Measurements from ENCODE around the gene MEG3.

The MEG3 gene

DNA sequence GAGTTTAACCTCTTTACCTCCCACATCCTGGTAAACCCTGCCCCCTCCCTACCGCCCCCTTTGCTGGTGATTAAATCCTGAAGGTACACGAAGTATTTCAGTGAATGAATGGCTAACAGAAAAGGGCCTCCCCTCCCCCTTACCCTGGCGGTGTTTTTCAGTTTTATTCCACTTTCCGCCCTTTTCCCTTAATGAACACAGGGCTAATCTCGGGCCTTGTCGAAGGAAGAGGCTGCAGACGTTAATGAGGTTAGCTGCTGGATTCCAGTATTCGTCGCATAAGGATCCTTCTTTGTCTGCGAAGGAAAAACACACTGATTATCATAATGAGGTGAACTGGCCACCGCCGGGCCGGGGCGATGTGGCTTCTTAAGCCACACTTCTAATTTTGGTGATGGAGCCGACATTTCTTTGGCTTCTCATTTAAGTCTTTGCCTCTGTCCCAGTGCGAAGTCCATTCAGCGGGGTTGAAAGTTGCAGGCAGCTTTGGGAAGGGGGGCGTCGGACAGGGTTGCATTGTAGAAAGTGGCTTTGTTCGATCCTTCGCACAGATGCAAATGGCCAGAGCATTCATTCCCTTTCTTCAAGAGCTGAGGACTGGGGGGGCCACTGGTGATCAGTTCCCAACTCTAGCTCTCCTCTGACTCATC is 6.5 kb downstream of the MEG3 start:
- DNase-seq (ENCODE audit: low spot score), result no peak

DNA sequence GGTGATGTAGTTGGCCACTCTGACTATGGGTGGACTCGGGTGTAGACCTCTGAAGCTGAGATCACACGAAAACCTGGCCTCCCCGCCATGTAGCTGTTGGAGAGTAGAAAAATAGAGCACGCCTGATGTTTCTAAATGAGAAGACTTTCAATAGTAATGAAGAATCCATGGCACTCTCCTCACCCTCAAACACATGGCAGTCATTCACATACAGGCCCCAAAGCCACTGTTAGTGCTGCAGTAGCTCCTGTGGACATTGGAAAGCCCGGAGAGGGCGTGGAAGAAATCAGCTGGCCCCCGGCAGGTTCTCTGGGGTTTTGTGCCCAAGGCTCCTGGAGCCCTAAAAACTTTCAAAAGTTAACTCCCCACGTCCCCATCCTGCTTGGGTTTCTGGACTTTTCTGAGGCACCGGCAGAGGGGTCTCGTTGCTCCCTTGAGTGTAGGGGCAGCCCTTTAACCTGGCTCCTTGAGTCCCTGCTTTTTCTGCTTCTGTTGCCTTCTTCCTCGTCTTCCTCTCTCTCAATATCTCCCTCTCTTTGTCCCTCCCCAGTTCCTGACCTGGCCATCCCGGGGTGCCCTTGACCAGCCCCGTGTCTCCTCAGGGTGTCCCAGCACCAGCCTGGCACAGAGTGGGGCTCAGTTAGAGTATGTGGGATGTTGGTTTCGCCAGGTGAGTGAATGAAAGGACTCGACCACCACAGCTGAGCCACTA is 8.3 kb downstream of the MEG3 start:
- DNase-seq (ENCODE audit: low spot score), result no peak

DNA sequence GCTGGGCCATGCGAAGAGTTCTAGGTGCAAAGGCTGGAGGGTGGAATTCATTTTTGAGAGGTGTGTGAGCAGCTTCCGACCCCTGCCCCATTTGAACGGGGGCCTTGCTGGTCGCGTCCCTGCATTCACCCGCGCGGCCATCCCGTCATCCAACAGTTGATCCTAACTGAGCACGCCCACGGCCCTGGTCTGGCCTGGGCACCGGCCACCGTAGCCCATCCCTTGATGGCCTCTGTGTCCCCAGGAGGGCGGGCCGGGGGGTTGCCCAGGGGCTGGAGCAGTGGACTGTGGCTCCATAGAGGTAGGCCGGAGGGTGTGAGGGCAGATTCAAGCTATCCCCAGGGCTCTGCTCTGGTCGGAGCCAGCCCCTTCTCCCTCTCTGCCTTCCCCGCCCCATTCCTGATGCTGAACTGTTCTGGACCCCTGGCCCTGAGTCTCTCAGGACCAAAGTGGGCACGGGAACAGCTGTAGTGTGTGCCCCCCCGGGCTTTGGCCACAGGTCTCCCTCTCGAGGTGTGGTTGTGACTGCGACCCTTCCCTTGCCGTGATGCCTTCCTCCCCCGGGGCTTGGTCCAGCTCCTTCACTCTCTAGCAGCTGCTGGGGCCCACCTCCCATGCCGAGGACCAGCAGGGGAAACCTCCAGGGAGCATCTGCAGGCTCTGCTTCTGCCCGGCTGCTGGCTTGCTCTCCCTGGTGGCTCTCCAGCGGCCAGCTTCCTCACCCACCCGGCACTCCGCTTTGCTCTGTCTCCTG is 9.1 kb downstream of the MEG3 start:
- DNase-seq (ENCODE audit: low spot score), result no peak

DNA sequence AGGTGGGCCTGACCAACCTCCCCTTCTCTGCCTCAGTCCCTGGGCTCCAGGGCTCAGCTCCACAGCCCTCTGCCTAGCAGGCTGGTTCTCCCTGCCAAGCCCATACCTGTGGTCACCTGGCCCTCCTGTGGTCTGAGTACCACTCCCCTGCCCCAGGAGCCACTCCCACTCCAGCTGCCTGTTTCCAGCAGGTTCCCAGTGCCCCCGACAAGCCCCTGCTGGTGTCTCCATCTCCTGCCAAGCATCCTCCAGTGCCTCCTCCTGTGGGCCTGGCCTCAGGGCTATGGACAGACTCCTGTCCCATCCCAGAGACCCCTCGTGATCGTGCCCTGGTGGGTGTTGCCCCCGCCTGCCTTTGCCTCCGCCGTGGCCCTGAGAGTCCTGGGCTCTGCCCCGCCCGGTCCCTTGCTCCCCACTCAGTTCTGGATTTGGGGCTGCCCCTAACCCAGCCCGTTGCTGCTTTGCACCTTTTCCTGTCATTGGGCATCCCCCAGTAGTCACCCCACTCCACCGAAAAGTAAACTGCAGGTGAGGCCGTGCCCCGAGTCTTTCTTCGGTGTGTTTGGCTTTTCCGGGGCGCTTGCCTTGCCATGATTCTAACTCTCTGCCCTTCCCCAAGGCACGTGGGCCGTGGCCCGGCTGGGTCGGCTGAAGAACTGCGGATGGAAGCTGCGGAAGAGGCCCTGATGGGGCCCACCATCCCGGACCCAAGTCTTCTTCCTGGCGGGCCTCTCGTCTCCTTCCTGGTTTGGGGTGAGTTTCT is 9.8 kb downstream of the MEG3 start:
- DNase-seq (ENCODE audit: low spot score), result no peak

DNA sequence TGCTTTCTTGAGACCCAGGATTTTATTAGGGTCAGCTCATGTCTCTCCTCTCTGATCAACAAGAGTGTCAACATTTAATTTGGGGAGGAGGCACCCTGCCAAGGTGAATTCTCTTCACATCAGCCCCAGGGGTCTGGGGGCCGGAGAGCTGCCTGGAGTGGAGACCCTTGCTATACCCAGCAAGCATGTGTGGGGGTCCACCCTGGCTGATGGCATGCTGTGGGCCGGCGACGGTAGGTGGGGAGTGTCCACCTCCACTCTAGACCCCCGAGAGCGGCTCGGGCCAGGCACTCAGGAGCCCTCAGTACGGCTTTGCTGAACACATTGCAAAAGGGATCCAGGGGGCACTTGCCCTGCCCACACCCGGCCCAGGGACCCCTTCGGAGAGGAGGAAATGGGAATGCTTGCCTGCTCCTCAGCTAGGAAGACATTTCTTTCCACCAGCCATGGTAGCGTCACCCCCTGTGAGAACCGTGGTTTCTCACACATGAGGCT is 10.4 kb downstream of the MEG3 start:
- DNase-seq (ENCODE audit: low spot score), result no peak

DNA sequence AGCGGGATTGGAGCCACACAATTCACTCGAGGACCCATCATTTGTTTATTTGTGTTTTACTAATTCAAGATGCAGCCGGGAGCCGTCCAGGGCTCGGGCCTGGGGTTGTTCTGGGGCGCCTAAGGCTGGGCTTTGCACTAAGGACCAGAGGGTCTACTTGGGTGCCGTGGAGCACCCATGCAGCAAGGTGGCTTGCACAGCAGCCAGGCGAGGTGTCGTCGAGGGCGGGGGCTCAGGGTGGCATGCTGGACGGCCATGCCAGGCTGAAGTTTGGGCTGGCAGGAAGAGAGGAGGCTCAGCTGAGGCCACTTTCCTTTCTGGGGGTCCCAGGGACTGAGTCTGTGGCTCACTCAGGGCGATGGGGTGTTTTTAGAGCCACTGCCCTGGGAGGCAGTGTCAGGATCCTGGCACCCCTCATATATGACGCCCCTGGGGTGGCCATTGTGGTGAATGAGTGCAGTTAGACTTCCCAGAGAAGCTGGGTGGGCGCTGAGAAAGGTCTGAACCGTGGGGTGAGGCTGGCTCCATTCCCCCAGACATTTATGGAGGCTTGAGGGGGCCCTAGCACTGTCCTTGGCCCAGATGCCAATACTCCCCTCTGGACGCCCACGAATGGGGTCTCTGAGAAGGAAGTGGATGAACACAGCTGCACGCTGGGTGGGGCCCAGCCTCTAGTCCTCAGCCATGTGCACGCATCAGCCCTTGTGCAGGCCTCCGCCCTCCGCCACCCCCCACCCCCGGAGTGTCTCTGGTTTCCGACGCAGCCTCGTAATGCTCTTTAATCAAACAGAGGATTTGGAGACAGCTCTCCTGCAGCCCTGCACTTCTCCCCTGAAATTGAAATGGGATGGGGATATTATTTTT is 11.3 kb downstream of the MEG3 start:
- DNase-seq (ENCODE audit: low spot score), result no peak

DNA sequence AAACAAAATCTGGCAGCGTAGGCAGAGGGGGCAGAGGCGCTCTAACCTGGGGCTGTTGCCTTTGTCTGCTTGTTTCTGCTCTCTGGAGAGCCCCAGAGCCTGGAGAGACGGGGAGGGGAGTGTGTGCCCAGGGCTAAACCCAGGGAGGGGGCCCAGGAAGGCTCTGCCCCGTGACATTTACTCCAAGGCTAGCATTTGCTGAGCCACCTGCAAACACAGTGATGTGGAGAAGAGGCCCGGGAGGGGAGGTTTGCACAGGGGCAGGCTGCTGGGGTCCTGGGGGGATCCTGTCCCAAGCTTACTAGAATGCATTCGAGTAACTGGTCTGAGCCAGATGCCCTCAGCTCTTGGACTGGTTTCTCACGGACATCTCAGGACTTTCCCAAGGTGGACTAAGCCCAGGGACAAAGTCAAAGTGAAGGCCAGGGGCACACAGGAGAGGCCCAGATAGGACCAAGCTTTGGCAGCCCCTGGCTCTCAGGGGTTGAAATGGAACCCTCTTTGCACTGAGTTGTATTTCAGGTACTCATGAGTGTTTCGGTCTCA is 12.0 kb downstream of the MEG3 start:
- no peak for DNase-seq (ENCODE audit: low spot score)

DNA sequence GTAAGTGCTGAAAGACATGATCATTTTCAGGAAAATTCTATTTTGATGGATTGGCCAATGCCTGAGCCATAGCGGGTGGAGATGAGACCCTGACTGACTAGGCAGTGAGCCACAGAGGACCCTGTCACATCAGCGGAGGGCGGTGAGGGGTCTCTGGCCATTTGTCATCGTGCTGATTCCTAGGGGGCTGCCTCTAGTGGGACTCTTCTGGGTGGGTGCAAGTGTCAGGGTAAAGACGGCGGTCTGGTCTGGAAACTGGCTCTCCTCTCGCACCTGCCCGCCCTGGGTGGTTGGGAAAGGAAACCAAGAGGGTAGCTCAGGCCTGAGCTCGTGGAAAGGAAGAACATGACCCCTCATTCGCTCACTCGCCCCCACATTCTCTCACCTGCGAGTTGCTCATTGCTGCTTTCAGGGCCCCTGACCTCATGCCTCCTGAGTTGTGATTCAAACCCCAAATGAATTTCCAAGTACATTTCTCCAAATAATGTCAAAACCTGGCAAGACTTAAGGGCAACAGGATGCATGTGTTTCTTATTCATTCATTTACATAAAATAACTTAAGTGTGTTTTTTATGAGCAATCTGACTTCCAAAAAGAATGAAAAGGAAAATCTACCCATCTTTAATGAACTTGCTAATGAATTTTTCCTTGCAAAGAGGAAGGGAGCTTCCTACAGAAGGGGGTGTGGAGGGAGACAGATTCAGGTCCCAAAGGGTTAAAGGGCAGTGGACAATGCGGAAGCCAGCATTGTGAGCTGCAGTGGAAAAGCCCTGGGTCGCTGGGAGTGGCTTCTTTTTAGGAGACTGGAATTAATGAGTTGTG is 12.8 kb downstream of the MEG3 start:
- no peak for DNase-seq (ENCODE audit: low spot score)

DNA sequence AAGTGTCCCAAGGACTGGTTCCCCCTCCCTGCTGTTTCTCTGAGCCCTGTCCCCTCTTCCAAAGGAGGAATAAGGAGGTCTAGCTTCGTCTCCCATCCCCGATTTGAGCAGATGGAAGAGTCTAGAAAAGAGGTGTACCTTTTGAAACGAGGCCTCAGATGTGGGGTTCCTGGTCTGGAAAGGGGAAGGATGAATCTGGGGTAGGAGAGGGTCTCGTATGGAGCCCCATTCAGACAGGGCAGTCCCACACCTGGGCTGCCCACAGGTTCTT is 13.3 kb downstream of the MEG3 start:
- DNase-seq (ENCODE audit: low spot score), result no peak

DNA sequence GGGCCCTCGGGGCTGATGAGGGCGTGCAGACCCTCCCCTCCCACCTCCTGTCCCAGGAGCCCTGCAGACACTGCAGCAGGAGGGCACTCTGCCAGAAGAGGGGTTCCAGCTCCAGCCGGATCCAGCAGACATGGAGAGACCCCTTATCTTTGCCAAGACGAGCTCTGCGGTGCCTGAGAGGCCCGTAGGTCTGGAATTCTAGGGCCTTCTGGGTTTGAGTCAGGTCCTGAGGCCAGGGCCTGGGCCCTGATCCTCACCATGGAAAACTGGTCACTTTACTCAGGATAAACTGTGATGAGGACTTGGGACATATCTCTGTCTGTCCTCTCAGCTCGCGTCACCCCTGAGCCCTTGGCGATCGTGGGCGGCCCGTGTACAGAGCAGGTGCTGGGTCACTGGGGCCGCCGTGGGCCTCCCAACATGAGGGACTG is 13.8 kb downstream of the MEG3 start:
- no peak for DNase-seq (ENCODE audit: low spot score)

DNA sequence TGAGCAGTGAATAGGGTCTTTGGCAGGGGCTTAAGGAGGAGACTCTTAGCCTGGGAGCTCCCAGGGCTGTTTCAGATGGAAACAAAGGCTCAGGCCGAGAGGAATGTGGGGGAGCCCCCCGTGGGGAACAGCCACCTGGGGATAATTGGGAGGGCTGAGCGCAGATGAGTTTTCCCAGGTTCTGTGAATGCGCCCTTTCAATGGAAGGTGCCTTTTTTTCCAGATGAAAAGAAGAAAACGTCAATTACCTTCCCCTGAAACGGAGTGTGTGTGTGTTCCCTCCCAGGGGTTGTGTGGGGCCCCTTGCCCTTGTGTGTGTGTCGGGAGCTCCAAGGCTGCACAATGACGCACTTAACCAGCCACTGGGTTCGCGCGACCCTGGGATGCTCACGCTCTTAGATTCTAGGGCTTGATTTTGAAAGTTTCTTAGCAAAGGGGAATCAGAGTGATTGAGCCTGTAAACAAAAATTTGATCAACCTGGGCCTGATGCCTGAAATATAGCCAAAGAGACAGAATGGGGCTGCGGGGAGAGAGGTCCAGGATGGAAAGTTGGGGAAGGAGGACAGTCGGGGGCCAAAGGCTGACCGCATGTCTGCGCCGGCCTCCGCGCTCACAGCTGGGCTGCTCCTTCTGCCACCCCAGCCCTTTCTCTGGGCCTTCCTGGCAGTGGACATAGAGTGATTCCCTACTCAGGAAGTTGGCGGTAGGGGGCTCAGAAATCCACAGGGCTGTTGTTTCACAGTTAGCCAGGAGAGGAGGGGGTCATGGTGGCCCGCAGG is 14.6 kb downstream of the MEG3 start:
- no peak for DNase-seq (ENCODE audit: low spot score)

DNA sequence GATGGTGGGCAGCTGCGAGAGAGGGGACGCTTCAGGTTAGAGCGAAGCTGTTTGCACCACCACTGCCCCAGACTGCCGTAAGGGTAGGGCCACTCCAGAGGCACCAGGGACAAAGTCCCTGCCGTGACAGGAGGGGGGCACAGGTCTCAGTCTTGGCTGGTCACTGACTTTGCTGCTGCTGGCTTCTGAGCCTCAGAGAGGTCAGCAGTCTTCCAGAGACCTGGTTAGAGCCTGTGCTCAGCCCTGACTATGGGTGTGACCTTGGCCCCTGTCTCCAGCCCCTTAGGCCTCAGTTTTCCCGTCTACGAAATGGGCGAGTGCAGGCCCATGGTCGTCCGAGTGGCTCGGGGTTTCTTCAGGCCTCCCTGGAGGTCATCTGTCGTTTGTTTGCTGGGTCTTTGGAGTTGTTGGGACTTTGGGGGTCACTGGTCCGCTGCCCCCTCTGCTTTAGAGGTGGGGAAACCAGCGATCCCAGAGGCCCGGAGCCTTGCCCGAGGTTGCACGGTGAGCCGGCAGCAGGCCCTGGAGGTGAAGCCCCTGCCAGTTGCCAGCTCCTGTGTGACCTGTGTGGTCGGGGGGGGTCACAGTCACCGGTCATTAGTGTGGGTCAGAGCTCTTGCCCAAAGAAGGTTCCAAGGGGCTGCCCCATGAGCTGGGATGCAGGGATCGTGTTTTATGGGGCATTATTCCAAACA is 15.3 kb downstream of the MEG3 start:
- DNase-seq (ENCODE audit: low spot score), result no peak

DNA sequence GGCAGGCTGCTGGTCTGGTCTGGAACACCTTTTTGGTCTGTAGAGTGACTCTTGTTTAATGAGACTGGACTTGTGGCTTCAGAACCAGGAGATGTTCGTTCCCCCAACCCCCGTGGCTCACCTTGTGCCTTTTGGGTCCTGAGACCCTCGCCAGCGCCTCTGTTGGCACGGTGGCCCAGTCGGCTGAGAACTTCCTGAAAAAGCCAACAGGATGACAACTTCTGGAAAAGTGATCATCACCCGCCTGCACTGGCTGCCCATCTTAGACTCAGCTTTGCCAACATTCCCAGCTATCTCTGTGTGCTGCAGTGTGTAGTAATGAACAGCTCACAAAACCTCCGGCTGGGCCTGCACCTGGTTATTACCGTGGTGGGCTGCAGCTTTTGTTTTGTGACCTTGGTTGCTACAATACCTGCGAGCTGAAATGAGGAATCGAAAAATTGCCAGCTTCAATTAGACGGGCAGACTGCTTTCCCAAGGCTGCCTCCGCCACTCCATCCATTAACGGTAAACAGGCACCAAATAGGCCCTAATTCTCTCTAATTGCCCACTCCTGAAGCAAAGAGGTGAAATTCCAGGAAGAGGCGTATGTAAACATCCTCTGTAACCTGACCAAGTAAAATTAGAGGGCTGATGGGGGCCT is 16.0 kb downstream of the MEG3 start:
- no peak for DNase-seq (ENCODE audit: low spot score)

DNA sequence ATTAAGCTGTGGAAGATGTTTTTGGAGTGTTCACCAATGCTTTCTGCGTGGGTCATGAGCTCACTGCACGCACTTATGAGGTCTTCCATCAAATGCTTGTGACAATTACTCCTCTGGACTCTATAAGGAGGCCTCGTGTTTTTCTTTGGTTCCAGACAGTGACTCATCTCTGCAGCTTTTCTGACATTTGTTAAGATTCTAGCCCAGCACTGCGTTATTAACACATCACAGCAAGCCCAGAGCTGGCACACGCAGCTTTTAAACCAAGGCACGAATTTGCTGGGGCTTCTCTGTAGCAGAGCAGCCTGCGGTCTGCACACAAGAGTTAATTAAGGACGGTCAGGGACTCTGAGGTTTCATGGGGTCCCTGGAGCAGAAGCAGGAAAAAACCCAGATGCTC is 16.9 kb downstream of the MEG3 start:
- DNase-seq (ENCODE audit: low spot score), result no peak

DNA sequence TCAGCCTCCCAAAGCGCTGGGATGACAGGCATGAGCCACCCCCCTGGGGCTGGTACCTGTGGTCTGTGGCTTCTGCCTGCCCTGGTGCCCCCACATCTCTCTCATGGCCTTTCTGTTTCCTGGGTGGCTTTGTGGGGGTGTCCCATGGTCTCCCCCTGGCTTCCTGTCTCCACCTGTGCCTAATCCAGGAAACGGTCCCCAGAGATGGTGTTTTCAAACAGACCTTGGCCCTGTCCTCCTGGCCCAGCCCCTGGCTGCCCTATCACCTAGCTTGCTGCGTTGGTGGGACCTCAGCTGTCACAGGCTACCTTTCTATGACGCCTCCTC is 18.1 kb downstream of the MEG3 start:
- no peak for DNase-seq (ENCODE audit: low spot score)

DNA sequence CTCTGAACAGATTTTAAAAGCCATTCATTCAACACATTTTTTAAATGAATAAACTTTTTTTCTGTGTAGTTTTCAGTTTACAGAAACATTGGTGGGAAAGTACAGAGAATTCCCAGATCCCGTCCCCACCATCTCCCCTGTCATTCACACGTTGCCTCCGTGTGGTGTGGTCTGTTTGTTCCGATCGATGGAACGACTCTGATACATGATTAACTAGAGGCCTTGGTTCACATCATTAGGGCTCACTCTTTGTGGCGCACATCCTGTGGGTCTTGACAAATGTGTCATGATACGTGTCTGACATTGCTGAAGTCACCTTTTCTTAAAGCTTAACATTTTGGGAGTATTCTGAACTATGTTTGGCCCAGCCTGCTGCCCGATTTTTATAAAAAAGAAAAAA is 18.5 kb downstream of the MEG3 start:
- no peak for DNase-seq (ENCODE audit: low spot score)

DNA sequence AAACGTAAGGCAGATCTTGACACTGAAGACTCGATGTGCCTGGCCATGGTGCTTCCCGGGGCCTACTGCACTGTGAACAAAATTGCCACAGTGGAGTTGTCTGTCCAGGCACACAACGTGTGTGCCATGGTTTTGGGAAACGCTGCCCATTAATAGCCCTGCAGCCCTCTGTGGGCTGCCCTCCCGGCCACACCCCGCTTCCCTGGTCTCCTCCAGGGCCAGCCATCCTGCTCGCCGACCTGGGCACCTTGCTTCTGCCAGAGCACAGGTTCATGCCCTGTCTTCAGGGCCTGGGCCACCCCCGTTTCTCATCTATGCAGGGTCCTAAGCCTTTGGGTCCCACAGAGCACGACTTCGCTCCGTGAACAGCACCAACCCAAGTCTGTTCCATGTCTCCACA is 18.9 kb downstream of the MEG3 start:
- no peak for DNase-seq (ENCODE audit: low spot score)

DNA sequence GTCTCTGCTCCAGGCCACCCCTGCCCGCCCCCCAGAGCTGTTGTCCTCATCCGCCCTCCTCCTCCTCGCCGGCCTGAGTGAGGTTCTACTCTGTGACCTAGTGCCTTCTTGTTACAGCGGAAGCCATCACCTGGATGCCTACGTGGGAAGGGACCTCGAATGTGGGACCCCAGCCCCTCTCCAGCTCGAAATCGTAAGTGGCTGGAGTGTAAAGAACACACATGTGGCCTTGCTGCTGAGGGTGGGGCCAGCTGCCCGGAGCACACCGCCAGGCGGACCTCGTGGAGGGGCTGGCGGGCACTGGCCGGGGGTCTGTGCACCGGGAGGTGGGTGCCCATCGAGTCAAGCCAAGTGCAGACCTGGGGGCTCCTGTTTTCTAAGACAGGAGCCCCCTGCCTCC is 19.4 kb downstream of the MEG3 start:
- no peak for DNase-seq (ENCODE audit: low spot score)

Data from LoVo (cell line).